ENCODE measurements around the gene TGFBR2. TPM values are rescaled to one million over a fixed set of nuclear protein-coding genes. Genes with fewer than 3 reads are reported as not detected.

Gene TGFBR2
- total RNA-seq, 2 experiments from 2014 or later = 45.5 to 46.6 TPM

- peaks cover 22% of the 10 kb centered on the region for H3K36me3 Mint-ChIP-seq (ENCODE audit: low read depth)
- DNase-seq = no peak
- H3K4me1 Mint-ChIP-seq = peaks cover 14% of the 10 kb centered on the region
- POLR2A ChIA-PET = no interaction called here
- no peaks in the 10 kb centered on the region for H3K27me3 Mint-ChIP-seq
- H3K9me3 Mint-ChIP-seq (ENCODE audit: low read depth) = peaks cover 8% of the 10 kb centered on the region
- CTCF ChIA-PET = interaction anchor here (1.1 to 1.7 kb wide), 2 partner anchors 10 to 14 kb away, joined by 3 to 6 read pairs; no protein-coding TSS in a partner anchor
- intact Hi-C loops (cut with DNase I, micrococcal nuclease) = no loop called here
- no peak overlapping the region for H3K27ac Mint-ChIP-seq
- no peak overlapping the region for H3K4me3 Mint-ChIP-seq
- ATAC-seq = no peak
Measured at GRCh38 chr3:30702828-30703397, 96.5 kb downstream of the TGFBR2 start.

GRCh38 chr3:30704931-30705890, 98.8 kb downstream of the TGFBR2 start:
- Mint-ChIP-seq H3K4me1 (peaks cover 26% of the 10 kb centered on the region), H3K36me3 (ENCODE audit: low read depth) (peaks cover 11% of the 10 kb centered on the region), H3K4me3 (no peak overlapping the region), H3K27ac (no peak overlapping the region), H3K27me3 (no peaks in the 10 kb centered on the region), H3K9me3 (ENCODE audit: low read depth) (peaks cover 8% of the 10 kb centered on the region)
- POLR2A ChIA-PET = no interaction called here
- intact Hi-C loops (cut with DNase I, micrococcal nuclease) = no loop called here
- CTCF ChIA-PET = interaction anchor here (1.1 to 1.9 kb wide), 5 partner anchors 10 to 26 kb away, joined by 3 to 7 read pairs (median 6); no protein-coding TSS in a partner anchor
- no peak for DNase-seq
- no peak for ATAC-seq

- no peak overlapping the region for H3K27ac Mint-ChIP-seq
- peaks cover 7% of the 10 kb centered on the region for H3K9me3 Mint-ChIP-seq (ENCODE audit: low read depth)
- no peak overlapping the region for H3K4me3 Mint-ChIP-seq
- peaks cover 5% of the 10 kb centered on the region for H3K36me3 Mint-ChIP-seq (ENCODE audit: low read depth)
- CTCF ChIA-PET = interaction anchor here (0.9 kb wide), 1 partner anchor 11 kb away, joined by 4 read pairs; no protein-coding TSS in a partner anchor
- DNase-seq (no peak), ATAC-seq (no peak)
- no peaks in the 10 kb centered on the region for H3K27me3 Mint-ChIP-seq
- H3K4me1 Mint-ChIP-seq = peaks cover 25% of the 10 kb centered on the region
- intact Hi-C loops (cut with DNase I, micrococcal nuclease) = no loop called here
- POLR2A ChIA-PET = no interaction called here
Measured at GRCh38 chr3:30707825-30708224, 101.4 kb downstream of the TGFBR2 start.

GRCh38 chr3:30708472-30708871, 102.1 kb downstream of the TGFBR2 start:
- intact Hi-C loops (cut with DNase I, micrococcal nuclease) = no loop called here
- Mint-ChIP-seq H3K36me3 (ENCODE audit: low read depth) (peaks cover 5% of the 10 kb centered on the region), H3K4me3 (no peak overlapping the region), H3K9me3 (ENCODE audit: low read depth) (peaks cover 3% of the 10 kb centered on the region), H3K4me1 (peaks cover 19% of the 10 kb centered on the region), H3K27me3 (no peaks in the 10 kb centered on the region), H3K27ac (no peak overlapping the region)
- no peak for ATAC-seq
- POLR2A ChIA-PET = no interaction called here
- DNase-seq = no peak
- CTCF ChIA-PET = interaction anchor here (1.0 kb wide), 1 partner anchor 10 kb away, joined by 4 read pairs; no protein-coding TSS in a partner anchor

- H3K36me3 Mint-ChIP-seq (ENCODE audit: low read depth) = peaks cover 2% of the 10 kb centered on the region
Measured at GRCh38 chr3:30710017-30710416, 103.6 kb downstream of the TGFBR2 start.

GRCh38 chr3:30711151-30711550, 104.8 kb downstream of the TGFBR2 start:
- DNase-seq (no peak), ATAC-seq (no peak)
- ChIA-PET POLR2A (no interaction called here), CTCF (no interaction called here)
- no peaks in the 10 kb centered on the region for H3K27me3 Mint-ChIP-seq
- intact Hi-C loops (cut with DNase I, micrococcal nuclease) = no loop called here
- H3K27ac Mint-ChIP-seq = no peak overlapping the region
- peaks cover 12% of the 10 kb centered on the region for H3K4me1 Mint-ChIP-seq
- H3K4me3 Mint-ChIP-seq = no peak overlapping the region
- H3K9me3 Mint-ChIP-seq (ENCODE audit: low read depth) = peaks cover 3% of the 10 kb centered on the region
- peaks cover 2% of the 10 kb centered on the region for H3K36me3 Mint-ChIP-seq (ENCODE audit: low read depth)

More at GRCh38 chr3:30710017-30710416, 103.6 kb downstream of the TGFBR2 start:
- H3K4me1 Mint-ChIP-seq = peaks cover 12% of the 10 kb centered on the region
- no peak for DNase-seq
- CTCF ChIA-PET = interaction anchor here (0.8 kb wide), 1 partner anchor 13 kb away, joined by 3 read pairs; no protein-coding TSS in a partner anchor
- H3K27ac Mint-ChIP-seq = no peak overlapping the region
- no peaks in the 10 kb centered on the region for H3K27me3 Mint-ChIP-seq
- intact Hi-C loops (cut with DNase I, micrococcal nuclease) = no loop called here
- no peak overlapping the region for H3K4me3 Mint-ChIP-seq
- POLR2A ChIA-PET = no interaction called here
- no peak for ATAC-seq
- H3K9me3 Mint-ChIP-seq (ENCODE audit: low read depth) = peaks cover 3% of the 10 kb centered on the region

GRCh38 chr3:30711867-30712266, 105.5 kb downstream of the TGFBR2 start:
- intact Hi-C loops (cut with DNase I, micrococcal nuclease) = no loop called here
- peaks cover 12% of the 10 kb centered on the region for H3K4me1 Mint-ChIP-seq
- POLR2A ChIA-PET = interaction anchor here (0.7 kb wide), 1 partner anchor 475 kb away, joined by 5 read pairs; no protein-coding TSS in a partner anchor
- H3K9me3 Mint-ChIP-seq (ENCODE audit: low read depth) = peaks cover 3% of the 10 kb centered on the region
- ATAC-seq = no peak
- no peak overlapping the region for H3K27ac Mint-ChIP-seq
- CTCF ChIA-PET = interaction anchor here (0.8 kb wide), 1 partner anchor 20 kb away, joined by 3 read pairs; no protein-coding TSS in a partner anchor
- H3K4me3 Mint-ChIP-seq = no peak overlapping the region
- no peak for DNase-seq
- no peaks in the 10 kb centered on the region for H3K27me3 Mint-ChIP-seq
- peaks cover 2% of the 10 kb centered on the region for H3K36me3 Mint-ChIP-seq (ENCODE audit: low read depth)

- ATAC-seq = no peak
- H3K4me1 Mint-ChIP-seq = peaks cover 12% of the 10 kb centered on the region
- H3K36me3 Mint-ChIP-seq (ENCODE audit: low read depth) = no peaks in the 10 kb centered on the region
- no peaks in the 10 kb centered on the region for H3K9me3 Mint-ChIP-seq (ENCODE audit: low read depth)
- no peak overlapping the region for H3K27ac Mint-ChIP-seq
- H3K27me3 Mint-ChIP-seq = no peaks in the 10 kb centered on the region
- H3K4me3 Mint-ChIP-seq = no peak overlapping the region
- intact Hi-C loops (cut with DNase I, micrococcal nuclease) = no loop called here
- no peak for DNase-seq
- ChIA-PET POLR2A (interaction anchor here (0.7 kb wide), 1 partner anchor 1585 kb away, joined by 5 read pairs; no protein-coding TSS in a partner anchor), CTCF (interaction anchor here (1.3 kb wide), 1 partner anchor 10 kb away, joined by 5 read pairs; no protein-coding TSS in a partner anchor)
Measured at GRCh38 chr3:30712991-30713390, 106.6 kb downstream of the TGFBR2 start.

GRCh38 chr3:30713885-30714503, 107.6 kb downstream of the TGFBR2 start:
- H3K4me1 Mint-ChIP-seq = peaks cover 4% of the 10 kb centered on the region
- no peak overlapping the region for H3K27ac Mint-ChIP-seq
- ATAC-seq = no peak
- CTCF ChIA-PET = interaction anchor here (1.3 kb wide), 1 partner anchor 9 kb away, joined by 5 read pairs; no protein-coding TSS in a partner anchor
- no peak overlapping the region for H3K4me3 Mint-ChIP-seq
- POLR2A ChIA-PET = no interaction called here
- intact Hi-C loops (cut with DNase I, micrococcal nuclease) = no loop called here
- H3K27me3 Mint-ChIP-seq = no peaks in the 10 kb centered on the region
- no peak for DNase-seq
- no peaks in the 10 kb centered on the region for H3K9me3 Mint-ChIP-seq (ENCODE audit: low read depth)
- H3K36me3 Mint-ChIP-seq (ENCODE audit: low read depth) = no peaks in the 10 kb centered on the region

GRCh38 chr3:30719536-30719935, 113.1 kb downstream of the TGFBR2 start:
- no peak for ATAC-seq
- H3K9me3 Mint-ChIP-seq (ENCODE audit: low read depth) = no peaks in the 10 kb centered on the region
- no peak overlapping the region for H3K4me3 Mint-ChIP-seq
- no peaks in the 10 kb centered on the region for H3K27me3 Mint-ChIP-seq
- ChIA-PET CTCF (interaction anchor here (0.8 to 1.7 kb wide), 2 partner anchors 12 kb away, joined by 4 read pairs; no protein-coding TSS in a partner anchor), POLR2A (no interaction called here)
- H3K36me3 Mint-ChIP-seq (ENCODE audit: low read depth) = no peaks in the 10 kb centered on the region
- H3K27ac Mint-ChIP-seq = no peak overlapping the region
- H3K4me1 Mint-ChIP-seq = no peaks in the 10 kb centered on the region
- intact Hi-C loops (cut with DNase I, micrococcal nuclease) = no loop called here
- DNase-seq = no peak

GRCh38 chr3:30720586-30721313, 114.3 kb downstream of the TGFBR2 start:
- intact Hi-C loops (cut with DNase I, micrococcal nuclease) = no loop called here
- DNase-seq (no peak), ATAC-seq (no peak)
- no peaks in the 10 kb centered on the region for H3K36me3 Mint-ChIP-seq (ENCODE audit: low read depth)
- H3K27me3 Mint-ChIP-seq = no peaks in the 10 kb centered on the region
- no peaks in the 10 kb centered on the region for H3K4me1 Mint-ChIP-seq
- H3K4me3 Mint-ChIP-seq = no peak overlapping the region
- CTCF ChIA-PET = interaction anchor here (0.8 kb wide), 1 partner anchor 47 kb away, joined by 3 read pairs; no protein-coding TSS in a partner anchor
- no peak overlapping the region for H3K27ac Mint-ChIP-seq
- H3K9me3 Mint-ChIP-seq (ENCODE audit: low read depth) = no peaks in the 10 kb centered on the region
- POLR2A ChIA-PET = no interaction called here

Measured in activated CD4-positive, alpha-beta T cell treated with anti-CD3 and anti-CD28 coated beads for 36 hours (primary cell).